Stimulated activated CD8-positive, alpha-beta memory T cell treated with anti-CD3 and anti-CD28 coated beads, Interleukin-15, amount 100 ng/mL, for 24 hours (primary cell): Measurements from ENCODE around the gene PPP1R9A.

ENCODE experiments used
- DNase-seq: peaks from one replicate; pipeline ENCODE4 v3.0.0-alpha.2; 2020; ENCODE audit warnings: low read depth

The PPP1R9A gene

DNA sequence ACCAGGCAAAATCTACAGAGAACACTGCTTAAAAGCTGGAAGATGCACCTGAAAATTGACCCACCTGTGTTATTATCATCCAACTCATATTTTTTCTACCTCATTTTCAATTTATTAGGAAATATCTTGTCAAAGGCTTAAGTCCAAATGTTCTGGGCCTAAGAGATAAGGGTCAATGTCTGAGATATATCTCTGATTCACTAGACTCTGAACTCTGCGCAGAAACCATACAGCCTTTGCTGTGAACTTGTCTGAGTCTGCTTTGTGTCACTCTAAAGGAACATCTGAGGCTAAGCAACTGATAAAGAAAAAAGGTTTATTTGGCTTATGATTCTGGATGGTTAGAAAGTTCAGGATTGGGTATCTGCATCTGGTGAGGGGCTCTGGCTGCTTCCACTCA, 413.3 kb downstream of the PPP1R9A start:
- no peak for DNase-seq

DNA sequence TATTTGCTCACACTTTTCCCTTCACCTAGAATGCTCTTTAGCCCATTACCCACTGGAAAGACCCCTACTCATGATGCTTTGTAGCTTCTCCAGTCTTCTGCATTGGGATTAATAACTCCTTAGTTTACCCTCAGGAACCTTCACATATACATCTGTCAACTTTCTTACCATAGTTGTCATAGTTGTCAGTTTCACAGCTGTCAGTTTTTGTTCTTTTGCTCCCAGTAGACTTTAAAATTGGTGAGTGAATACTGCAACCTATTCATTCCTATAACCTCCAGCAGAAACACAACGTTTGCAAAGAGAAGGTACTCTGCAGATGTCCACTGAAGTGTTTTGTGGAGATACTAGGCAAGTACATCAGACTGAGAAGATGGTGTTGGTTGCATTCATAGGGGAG, 414.3 kb downstream of the PPP1R9A start:
- no peak for DNase-seq

DNA sequence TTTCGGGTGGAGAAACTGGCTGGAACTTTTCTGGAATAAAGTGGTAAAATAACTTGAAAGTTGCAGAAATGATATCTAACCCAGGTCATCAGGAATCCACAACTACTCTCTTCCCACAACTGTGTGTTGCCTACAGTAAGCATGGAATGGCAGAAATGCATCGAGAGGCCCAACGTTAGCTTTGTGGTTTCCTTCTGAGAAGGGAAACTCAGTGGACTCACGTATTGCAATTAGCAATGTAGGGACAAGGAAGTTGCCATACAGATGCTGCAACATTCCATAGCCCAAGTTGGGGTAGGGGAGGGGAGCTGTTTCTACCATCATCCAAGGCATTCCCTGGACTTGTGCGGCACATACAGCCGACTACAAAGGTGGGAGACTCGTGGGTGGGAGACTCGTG, 415.0 kb downstream of the PPP1R9A start:
- no peak for DNase-seq

DNA sequence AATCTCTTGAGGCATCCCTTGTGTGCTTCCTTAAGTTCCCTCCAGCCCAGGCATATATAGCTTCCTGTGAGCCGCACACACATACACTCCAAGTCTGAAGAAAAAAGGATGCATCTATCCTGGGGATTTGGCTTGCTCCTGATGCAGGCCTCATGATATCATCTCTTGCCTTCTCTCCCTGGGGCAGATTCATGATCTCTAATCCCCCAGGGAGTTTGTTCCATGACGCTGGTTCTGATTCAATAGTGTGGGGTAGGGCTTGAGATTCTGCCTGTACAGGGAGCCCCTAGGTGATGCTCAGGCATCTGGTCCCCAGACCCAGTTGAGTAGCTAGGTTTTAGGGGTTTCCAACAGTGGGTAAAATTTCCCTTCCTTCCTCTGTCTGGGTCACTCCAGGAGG, 415.5 kb downstream of the PPP1R9A start:
- DNase-seq = no peak

DNA sequence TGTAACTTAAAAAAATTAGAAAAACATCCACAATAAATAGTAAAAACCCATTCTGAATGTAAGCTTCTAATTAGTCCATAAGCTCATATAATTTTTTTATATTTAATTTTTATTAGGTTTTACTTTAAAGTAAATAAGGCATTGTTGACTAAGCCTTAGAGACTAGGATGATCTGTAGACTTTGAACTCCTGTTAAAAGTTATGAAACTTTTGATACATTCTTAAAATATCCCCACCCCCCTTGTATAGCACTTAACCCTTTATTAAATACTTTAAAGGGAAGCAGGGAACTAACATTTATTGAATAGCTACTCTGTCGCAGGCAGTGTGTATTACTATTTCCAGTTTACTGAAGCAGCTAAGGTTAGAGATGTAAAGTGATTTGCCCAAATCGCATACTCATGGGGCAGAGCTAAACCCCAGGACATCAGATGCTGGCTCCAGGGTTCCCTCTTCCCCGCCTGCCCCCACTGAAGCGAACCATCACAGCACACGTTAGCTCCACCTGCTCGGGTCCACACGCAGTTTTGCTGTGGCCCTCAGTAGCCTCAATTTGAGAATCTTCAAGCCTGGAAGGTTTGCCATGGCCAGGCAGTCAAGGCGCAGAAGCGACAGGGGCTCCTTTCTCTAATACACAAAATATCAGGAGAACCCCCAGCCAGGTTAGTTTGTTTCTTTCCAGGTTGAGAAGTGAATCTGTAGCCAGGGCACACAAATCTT, 416.2 kb downstream of the PPP1R9A start:
- DNase-seq = no peak

DNA sequence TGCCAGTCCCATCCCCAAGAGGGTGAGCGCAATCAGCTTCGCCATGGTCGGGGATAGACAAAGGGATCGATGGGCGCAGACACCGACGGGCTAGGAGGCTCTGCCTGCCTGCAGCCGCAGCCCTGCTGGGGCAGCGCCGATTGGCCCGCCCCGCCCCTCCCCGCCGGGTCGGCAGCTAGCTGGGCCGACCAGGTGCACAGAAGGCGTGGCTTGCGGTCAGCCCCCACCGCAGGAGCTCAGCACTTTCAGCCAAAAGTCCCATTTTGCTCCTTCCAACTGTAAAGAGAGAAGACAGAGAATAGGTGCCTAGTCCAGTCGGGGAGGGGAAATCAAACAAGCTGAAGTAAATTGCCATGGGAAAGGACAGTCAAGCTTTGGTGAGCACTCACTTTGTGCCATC, 417.0 kb downstream of the PPP1R9A start, which contains the start of gene PON1:
Gene PON1, minus strand, starts transcription at position 102 of the 400 bp plus-strand sequence. Its CDS starts 57 bp downstream, at position 45.
- DNase-seq = no peak

DNA sequence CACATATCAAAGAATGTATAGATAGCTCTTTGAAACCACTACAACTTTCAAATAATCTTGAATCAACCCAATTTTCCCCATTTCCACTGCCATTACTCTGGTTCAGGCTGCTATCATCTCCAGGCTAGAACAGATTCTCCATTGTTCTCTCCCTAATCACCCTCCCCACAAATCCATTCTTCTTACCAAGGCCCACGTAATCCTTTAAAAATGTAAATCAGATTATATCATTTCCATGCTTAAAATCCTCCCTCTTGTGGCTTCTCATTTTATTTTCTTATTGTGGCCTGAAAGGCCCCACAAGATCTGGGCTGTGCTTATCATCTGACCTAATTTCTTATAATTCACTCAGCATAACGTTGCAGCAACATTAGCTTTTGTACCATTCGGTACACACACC, 420.0 kb downstream of the PPP1R9A start:
- DNase-seq = no peak

DNA sequence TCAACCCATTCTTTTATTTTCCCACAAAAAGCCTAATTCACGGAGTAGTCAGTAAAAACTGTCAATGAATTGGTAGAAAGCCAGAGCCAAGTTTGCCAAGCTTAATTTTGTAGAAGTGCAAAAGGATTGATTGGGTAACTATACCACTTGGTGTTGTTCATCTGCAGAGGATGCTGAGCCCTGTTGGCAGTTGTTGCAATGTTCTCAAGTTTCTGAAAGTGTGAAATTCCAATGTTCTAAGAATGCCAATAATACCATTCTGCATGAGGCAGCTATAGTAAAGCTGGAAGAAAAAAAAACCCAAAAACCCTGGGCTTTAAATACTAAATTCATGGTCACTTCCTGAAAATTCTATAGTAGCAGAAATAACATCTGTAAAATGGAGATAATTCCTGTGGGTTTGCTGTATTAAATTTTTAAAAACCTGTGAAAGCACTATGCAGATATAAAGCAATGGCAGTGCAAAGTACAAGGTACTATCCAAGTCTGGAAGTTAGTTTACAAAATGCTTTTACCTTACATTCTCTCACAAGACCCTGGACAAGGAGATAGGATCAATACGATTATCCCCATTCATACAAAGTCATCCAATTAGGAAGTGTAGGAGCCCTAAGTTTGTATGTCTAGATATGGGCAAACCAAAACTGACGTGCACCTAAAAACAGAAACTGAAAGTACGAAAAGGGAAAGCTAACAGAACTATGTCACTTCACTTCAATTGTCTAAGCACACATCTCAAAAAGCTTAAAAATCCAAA, 423.0 kb downstream of the PPP1R9A start:
- no peak for DNase-seq

DNA sequence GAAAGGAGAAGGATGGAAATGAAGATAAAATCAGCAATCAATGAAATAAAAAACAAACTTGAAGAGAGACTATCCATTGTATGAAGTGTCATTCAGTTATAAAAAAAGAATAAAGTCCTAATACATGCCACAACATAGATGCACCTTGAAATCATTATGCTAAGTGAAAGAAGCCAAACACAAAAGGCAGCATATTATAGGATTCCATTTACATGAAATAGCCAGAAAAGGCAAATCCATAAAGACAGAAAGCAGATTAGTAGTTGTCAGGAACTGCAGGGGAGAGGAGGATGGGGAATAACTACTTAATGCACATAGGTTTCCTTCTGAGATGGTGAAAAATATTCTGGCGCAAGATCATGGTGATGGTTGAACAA, 423.6 kb downstream of the PPP1R9A start:
- DNase-seq = no peak

DNA sequence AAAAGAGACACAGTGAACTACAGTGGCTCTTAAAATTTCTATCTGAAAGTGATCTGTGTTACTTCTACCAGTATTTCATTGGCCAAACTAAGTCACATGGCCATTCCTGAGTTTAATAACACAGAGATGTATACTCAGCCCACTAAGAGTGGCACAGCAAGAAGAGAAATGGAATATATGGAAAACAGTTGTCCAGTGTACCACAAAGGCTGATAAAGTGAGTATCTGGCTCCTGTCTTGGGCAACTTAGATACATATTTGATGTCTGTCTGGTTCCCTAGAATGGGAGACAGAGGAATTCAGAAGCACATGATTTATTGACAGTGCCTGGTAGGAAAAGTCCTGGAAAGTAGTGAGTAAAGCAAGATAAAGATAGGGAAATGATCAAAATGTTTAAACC, 427.1 kb downstream of the PPP1R9A start:
- no peak for DNase-seq

DNA sequence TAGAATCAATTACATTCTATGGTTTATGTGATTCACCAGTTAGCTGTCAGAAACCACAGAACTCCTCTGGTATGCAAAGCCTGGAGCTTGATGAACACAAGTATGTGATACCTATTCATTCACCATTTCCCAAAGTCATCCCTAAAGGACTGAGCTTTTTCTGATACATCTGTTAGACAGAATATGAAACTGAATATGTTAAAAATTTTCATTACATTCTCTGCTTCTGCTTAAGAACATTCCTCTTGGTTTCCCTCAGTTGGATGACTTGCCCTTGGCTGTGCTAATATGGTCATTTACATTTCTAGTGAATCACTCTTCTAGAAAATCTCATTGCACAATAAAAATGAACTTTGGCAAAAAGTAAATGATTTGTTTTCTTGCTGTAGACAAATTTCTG, 427.7 kb downstream of the PPP1R9A start:
- DNase-seq = no peak

DNA sequence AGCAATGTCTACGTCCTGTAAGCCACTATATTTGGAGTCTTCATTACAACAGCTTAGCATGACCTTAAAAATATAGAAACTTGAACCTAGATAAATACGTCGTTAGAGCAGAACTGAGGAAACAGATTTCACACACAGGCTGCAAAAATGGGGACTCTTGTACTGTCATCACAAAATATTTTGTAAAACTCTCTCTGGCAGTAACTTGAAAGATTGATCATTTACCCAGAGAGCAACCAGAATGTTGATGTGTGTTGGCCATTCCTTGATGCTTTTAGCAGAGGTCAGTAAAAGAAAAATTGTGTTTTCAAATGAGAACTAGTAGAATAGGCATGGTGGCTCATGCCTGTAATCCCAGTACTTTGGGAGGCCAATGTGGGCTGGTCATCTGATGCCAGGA, 431.4 kb downstream of the PPP1R9A start:
- DNase-seq = no peak

DNA sequence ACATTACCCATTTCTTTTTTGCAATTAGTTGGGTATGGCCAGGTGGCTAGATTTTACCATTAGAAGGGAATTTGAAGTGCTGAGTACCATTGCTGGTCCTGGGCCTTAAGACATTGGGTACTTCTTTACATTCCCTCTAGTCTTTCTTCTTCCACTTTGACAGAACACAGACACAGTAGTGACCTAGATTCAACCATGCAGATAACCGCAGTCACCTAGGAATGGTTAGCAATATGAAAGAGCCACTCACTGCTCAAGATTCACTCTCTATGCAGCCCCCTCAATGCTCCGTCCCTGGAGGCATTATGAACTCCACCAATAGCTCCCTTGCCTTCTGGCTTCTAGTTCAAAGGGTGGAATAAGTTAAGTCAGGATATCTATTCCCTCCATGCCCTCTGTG, 433.1 kb downstream of the PPP1R9A start:
- no peak for DNase-seq

DNA sequence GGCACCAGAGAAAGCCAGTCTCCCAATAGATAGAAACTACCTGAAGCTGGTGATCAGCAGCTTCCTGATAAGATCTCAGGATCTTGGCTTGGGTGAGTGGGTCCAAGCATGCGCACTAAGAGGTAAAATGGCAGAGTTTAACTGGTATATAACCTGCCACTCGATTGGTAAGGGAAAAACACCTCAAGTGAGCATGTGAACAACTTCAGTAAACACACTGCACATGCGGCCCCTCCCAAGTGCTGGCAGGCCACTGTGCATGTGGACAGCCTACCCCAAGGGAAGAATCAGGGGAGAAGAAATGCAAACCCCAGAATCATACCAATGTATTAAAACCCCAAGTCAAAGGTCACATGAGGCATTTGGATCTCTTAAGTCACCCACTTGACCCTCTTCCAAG, 434.6 kb downstream of the PPP1R9A start:
- no peak for DNase-seq

DNA sequence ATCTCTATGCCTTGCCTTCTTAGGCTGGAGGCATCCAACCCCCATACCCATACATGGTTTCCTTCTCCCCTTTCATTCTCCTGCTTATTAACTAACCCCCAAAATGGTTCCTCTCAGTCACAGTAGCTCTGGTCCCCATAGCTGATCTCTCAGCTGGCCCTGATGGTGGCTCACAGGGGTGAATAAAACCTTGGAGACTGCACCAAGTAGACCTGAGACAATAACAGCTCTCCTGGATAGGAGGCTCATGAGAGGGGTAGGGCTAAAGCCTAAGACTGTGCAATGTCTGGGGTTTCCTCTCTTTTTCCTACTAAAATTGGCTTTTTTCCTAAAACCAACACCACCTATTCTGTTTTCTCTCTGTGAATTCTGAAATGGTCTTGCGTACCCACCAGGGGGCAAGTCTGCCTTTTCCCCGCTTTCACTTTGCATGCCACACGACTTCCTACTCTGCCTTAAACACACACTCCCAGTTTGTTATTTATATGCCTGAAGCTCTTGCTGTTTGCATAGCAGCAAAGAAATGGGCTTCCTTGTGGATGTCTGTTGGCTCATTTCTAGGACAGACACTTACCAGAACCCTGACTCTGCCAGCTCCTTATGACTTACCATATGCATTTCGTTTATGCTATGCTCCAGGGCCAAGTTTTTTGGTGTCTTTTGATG, 435.4 kb downstream of the PPP1R9A start:
- no peak for DNase-seq
